Calu3 (cell line): Measurements from ENCODE around the gene PCSK6. TPM values are rescaled to one million over a fixed set of nuclear protein-coding genes. Genes with fewer than 3 reads are reported as not detected.
"Not testable (repeated sequence)": the region's sequence is repeated elsewhere in the genome, so short reads cannot be mapped to it uniquely, and the experiment has no call there.

Experiments used
- BruUV-seq: library from RNA; stranded (reverse); fragments of 400-500 nt; replicated peaks from 2 replicates; lab custom pipeline; 2021; lab: Mats Ljungman, UMichigan
- CTCF ChIA-PET: fragments of 300-600 bp; sonication (Branson Sonifier 250); formaldehyde crosslinking; loops from one replicate; lab custom pipeline; 2022; ENCODE audit warnings: antibody characterized with exemption; lab: Charles Lee
- DNase-seq: peaks from one replicate; pipeline ENCODE4 v3.0.0; 2022
- H3K27ac Mint-ChIP-seq: one replicate; pipeline ENCODE4 v1.8.0; 2022; ENCODE audit warnings: mixed read lengths; ENCODE audit not compliant: unreplicated experiment
- H3K27me3 Mint-ChIP-seq: one replicate; pipeline ENCODE4 v1.8.0; 2022; ENCODE audit warnings: mixed read lengths; ENCODE audit not compliant: unreplicated experiment
- H3K36me3 Mint-ChIP-seq: one replicate; pipeline ENCODE4 v1.8.0; 2022; ENCODE audit warnings: mild to moderate bottlenecking, moderate library complexity, mixed read lengths; ENCODE audit not compliant: insufficient read depth, unreplicated experiment
- H3K4me1 Mint-ChIP-seq: one replicate; pipeline ENCODE4 v1.8.0; 2022; ENCODE audit warnings: mild to moderate bottlenecking, low read depth, mixed read lengths; ENCODE audit not compliant: unreplicated experiment
- H3K4me3 Mint-ChIP-seq: one replicate; pipeline ENCODE4 v1.8.0; 2022; ENCODE audit warnings: mild to moderate bottlenecking, low read depth, moderate library complexity, mixed read lengths; ENCODE audit not compliant: unreplicated experiment
- H3K9me3 Mint-ChIP-seq: one replicate; pipeline ENCODE4 v1.8.0; 2022; ENCODE audit warnings: low read depth, mixed read lengths; ENCODE audit not compliant: unreplicated experiment
- intact Hi-C: fragments of 100-400 bp; cut with micrococcal nuclease; formaldehyde crosslinking; loops from one replicate; pipeline ENCODE4 v1.10.0; 2022; ENCODE audit not compliant: unreplicated experiment
- total RNA-seq: library from RNA; stranded (reverse); gene quantifications from 2 replicates; pipeline ENCODE4 v1.2.3, GENCODE V29; 2022
- TF ChIP-seq, protein P1 (sequence below): fragments of 200-600 bp; IDR thresholded peaks from one replicate; pipeline ENCODE4 v1.8.0; 2022; ENCODE audit warnings: antibody characterized with exemption; ENCODE audit not compliant: unreplicated experiment

Gene PCSK6
- total RNA-seq, 1 experiment from 2014 or later = 5.1 TPM

DNA sequence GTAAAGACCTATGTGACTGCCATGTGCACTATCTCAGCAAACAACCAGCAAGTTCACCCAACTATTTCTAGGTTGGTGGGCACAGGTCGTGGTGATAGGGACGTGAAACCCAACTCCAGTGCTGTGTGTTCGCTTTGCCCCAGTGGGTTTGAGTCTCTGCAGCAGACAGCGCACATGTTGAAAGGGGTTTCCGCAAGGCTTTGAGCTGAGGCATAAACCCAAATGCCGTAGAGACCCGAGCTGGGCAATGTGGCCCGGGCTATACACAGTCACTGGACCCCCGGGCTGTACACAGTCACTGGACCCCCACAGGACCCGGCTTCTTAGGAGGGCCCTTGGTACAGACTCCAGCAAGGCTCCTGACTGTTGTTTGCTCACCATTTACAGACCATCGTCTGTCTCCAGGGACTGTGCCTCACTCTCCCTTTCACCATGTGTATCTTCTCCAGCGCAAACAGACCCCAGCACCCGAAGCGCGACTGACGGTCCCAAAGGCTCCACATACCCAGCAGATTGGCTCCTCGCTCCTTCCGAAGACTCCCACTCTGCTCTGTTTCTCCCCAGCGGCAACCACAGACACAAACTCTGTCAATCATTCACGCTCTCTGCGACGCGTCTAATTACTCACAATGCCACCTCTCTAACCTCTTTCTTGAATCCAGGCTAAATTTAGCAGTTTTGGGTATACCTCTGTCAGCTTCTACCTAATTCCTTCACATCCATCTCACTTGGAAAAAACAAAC lies 31.2 kb downstream of the PCSK6 start:
- CTCF ChIA-PET = no interaction called here
- H3K4me1 Mint-ChIP-seq = peaks cover 4% of the 10 kb centered on the region
- no peak overlapping the region for H3K27ac Mint-ChIP-seq
- H3K9me3 Mint-ChIP-seq = no peaks in the 10 kb centered on the region
- H3K27me3 Mint-ChIP-seq = no peaks in the 10 kb centered on the region
- no peak overlapping the region for H3K4me3 Mint-ChIP-seq
- DNase-seq = no peak
- intact Hi-C loops = no loop called here
- TF ChIP-seq, protein P1, sequence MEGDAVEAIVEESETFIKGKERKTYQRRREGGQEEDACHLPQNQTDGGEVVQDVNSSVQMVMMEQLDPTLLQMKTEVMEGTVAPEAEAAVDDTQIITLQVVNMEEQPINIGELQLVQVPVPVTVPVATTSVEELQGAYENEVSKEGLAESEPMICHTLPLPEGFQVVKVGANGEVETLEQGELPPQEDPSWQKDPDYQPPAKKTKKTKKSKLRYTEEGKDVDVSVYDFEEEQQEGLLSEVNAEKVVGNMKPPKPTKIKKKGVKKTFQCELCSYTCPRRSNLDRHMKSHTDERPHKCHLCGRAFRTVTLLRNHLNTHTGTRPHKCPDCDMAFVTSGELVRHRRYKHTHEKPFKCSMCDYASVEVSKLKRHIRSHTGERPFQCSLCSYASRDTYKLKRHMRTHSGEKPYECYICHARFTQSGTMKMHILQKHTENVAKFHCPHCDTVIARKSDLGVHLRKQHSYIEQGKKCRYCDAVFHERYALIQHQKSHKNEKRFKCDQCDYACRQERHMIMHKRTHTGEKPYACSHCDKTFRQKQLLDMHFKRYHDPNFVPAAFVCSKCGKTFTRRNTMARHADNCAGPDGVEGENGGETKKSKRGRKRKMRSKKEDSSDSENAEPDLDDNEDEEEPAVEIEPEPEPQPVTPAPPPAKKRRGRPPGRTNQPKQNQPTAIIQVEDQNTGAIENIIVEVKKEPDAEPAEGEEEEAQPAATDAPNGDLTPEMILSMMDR = no peak
- no TSS peak for BruUV-seq
- H3K36me3 Mint-ChIP-seq = no peaks in the 10 kb centered on the region

DNA sequence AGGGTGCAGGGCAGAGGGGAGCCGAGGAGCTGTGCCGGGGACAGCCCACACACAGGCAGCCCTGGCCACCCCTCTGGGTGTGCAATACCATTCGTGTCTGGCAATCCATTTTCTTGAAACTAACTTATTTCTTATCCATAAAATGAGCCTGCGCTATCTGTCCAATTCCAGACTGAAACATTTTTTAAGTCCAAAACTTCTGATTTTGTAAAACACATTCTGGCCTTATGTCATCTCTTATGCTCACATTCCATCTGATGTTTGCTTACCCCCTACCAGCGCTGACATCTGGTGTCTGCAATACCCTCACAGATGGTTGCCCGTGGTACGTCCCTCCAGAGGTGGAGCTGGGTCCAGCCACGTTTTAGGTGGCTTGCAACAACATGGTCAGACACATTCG lies 31.8 kb downstream of the PCSK6 start:
- H3K27ac Mint-ChIP-seq = no peak overlapping the region

DNA sequence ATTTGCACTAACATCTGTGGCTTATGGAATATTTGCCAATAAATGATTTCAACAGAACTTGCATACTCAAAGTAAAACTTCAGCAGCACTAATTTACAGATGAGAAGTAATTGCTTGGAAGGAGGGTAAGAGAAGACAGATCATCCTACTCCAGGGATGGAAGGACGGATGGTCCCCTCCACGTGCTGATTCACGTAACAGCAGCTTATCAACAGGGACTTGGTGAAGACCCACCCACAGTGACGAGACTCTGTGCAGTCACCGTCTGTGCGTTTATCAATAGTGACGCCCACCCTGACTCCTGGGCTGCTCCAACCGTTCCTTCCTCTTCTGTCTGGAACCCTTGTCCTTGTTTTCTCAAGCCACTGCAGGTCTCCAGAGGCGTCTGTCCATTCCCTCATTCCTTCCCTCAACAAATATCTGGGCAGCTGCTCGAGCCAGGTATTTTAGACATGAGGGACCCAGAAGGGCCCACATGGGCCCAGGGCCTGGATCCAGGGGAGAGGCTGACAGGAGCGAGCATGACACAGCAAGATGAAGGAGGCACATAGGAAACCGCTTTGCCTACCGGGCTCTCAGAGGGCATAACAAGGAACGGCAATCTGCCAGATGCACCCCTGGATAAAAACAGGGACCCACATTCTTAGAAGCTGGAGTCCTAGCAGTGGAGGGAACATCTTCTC lies 33.3 kb downstream of the PCSK6 start:
- Mint-ChIP-seq H3K4me3 (no peak overlapping the region), H3K27ac (no peak overlapping the region), H3K4me1 (no peaks in the 10 kb centered on the region), H3K36me3 (no peaks in the 10 kb centered on the region), H3K9me3 (no peaks in the 10 kb centered on the region), H3K27me3 (no peaks in the 10 kb centered on the region)
- no peak for DNase-seq
- no TSS peak for BruUV-seq
- TF ChIP-seq, protein P1 = no peak
- CTCF ChIA-PET = no interaction called here
- intact Hi-C loops = no loop called here

More for the DNA sequence above, 31.8 kb downstream of the PCSK6 start:
- no peaks in the 10 kb centered on the region for H3K27me3 Mint-ChIP-seq
- H3K9me3 Mint-ChIP-seq = no peaks in the 10 kb centered on the region
- H3K4me1 Mint-ChIP-seq = no peaks in the 10 kb centered on the region
- H3K36me3 Mint-ChIP-seq = no peaks in the 10 kb centered on the region
- DNase-seq = no peak
- intact Hi-C loops = no loop called here
- TF ChIP-seq, protein P1 = no peak
- BruUV-seq = no TSS peak
- no peak overlapping the region for H3K4me3 Mint-ChIP-seq
- CTCF ChIA-PET = no interaction called here

DNA sequence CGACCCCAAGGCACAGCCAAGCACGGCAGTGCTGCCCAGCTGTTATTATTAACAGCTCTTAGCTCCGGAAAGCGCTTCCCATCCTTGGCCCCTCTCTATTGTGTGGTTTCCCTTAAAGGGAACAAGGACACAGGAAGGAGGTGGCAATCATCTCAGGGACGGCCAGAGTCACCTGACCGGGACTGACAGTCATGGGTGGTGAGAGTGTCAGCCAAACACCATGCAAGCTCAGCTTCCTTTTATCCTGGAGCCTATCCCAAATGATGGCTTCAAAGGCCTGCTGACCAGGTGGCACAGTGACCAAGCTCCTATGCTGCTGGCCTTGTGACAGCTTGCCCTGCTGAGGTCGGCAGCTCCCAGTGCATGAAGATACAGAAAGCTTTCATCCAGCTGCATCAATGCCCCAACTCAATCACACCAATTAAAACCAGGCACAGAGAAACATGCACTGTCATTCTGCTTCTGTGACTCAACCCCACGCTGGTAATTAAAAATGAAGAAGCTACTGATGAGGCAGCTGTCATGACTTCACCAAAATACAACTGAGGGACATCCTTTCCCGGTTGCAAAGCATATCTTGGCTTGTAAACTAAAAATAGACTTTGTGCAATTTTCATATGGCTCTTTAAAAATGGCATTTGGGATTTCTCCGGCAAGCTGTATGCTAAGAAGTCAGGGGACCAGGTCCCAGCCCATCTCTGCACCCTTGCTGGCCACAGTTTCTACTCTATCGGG lies 34.0 kb downstream of the PCSK6 start:
- BruUV-seq = no TSS peak
- no peak overlapping the region for H3K27ac Mint-ChIP-seq
- H3K27me3 Mint-ChIP-seq = no peaks in the 10 kb centered on the region
- H3K4me1 Mint-ChIP-seq = no peaks in the 10 kb centered on the region
- TF ChIP-seq, protein P1 = no peak
- CTCF ChIA-PET = no interaction called here
- no peaks in the 10 kb centered on the region for H3K9me3 Mint-ChIP-seq
- intact Hi-C loops = no loop called here
- no peak overlapping the region for H3K4me3 Mint-ChIP-seq
- no peak for DNase-seq
- no peaks in the 10 kb centered on the region for H3K36me3 Mint-ChIP-seq

DNA sequence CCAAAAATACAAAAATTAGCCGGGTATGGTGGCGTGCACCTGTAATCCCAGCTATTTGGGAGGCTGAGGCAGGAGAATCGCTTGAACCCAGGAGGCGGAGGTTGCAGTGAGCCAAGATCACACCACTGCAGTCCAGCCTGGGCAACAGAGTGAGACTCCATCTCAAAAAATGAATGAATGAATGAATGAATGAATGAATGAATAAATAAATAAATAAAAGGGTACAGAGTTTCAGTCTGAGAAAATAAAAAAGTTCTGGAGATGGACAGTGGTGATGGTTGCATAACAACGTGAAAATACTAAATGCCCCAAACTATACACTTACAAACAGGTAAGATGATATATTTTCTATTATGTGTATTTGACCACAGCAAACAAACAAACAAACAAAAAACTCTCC lies 34.7 kb downstream of the PCSK6 start:
- H3K4me3 Mint-ChIP-seq, H3K27ac Mint-ChIP-seq, DNase-seq, H3K36me3 Mint-ChIP-seq, intact Hi-C loops, H3K9me3 Mint-ChIP-seq, CTCF ChIA-PET, H3K27me3 Mint-ChIP-seq, H3K4me1 Mint-ChIP-seq, BruUV-seq: not testable (repeated sequence)
